Measurements from ENCODE around the gene ITPR1.
A peak's percentile ranks its signal among the peaks of the same experiment; 100 is the strongest.

The ITPR1 gene

GRCh38 chr3:4665197-4665596 lies 172.0 kb downstream of the ITPR1 start:
- ATAC-seq, result no peak
- TF ChIP-seq TSHZ2 (CRISPR knock-in tag; IDR thresholded peaks at IDR 0.05) (no peak), OSR1 (CRISPR knock-in tag; IDR thresholded peaks at IDR 0.05) (no peak), ZFP30 (CRISPR knock-in tag; IDR thresholded peaks at IDR 0.05) (no peak), ZFP3 (CRISPR knock-in tag; IDR thresholded peaks at IDR 0.05) (no peak), ZNF70 (CRISPR knock-in tag; IDR thresholded peaks at IDR 0.05) (no peak), ARNTL (CRISPR knock-in tag; IDR thresholded peaks at IDR 0.05; ENCODE audit: borderline replicate concordance, low read depth) (no peak), ZNF8 (CRISPR knock-in tag; IDR thresholded peaks at IDR 0.05) (no peak), GLIS3 (CRISPR knock-in tag; IDR thresholded peaks at IDR 0.05) (no peak), CSDC2 (CRISPR knock-in tag; IDR thresholded peaks at IDR 0.05) (no peak), TCF4 (CRISPR knock-in tag; IDR thresholded peaks at IDR 0.05; ENCODE audit: borderline replicate concordance) (no peak), CREB5 (CRISPR knock-in tag; IDR thresholded peaks at IDR 0.05; ENCODE audit: low read depth) (no peak), RARB (CRISPR knock-in tag; IDR thresholded peaks at IDR 0.05) (no peak), ZNF565 (CRISPR knock-in tag; conservative IDR thresholded peaks at IDR 0.05; ENCODE audit: low read depth) (no peak), TOX (CRISPR knock-in tag; IDR thresholded peaks at IDR 0.05; ENCODE audit: borderline replicate concordance) (no peak), ZC3H10 (CRISPR knock-in tag; IDR thresholded peaks at IDR 0.05) (no peak)

GRCh38 chr3:4666071-4666470 lies 172.9 kb downstream of the ITPR1 start:
- ATAC-seq, result no peak
- TF ChIP-seq CSDC2 (CRISPR knock-in tag; IDR thresholded peaks at IDR 0.05) (no peak), ARNTL (CRISPR knock-in tag; IDR thresholded peaks at IDR 0.05; ENCODE audit: borderline replicate concordance, low read depth) (no peak), TOX (CRISPR knock-in tag; IDR thresholded peaks at IDR 0.05; ENCODE audit: borderline replicate concordance) (no peak), ZFP3 (CRISPR knock-in tag; IDR thresholded peaks at IDR 0.05) (no peak)

- no peak for TF ChIP-seq CSRNP3 (CRISPR knock-in tag; IDR thresholded peaks at IDR 0.05)
- no peak for TF ChIP-seq ZNF8 (CRISPR knock-in tag; IDR thresholded peaks at IDR 0.05)
- no peak for TF ChIP-seq ESRRG (CRISPR knock-in tag; IDR thresholded peaks at IDR 0.05)
- TF ChIP-seq BACH2 (CRISPR knock-in tag; IDR thresholded peaks at IDR 0.05; ENCODE audit: borderline replicate concordance), result no peak
- TF ChIP-seq CREB5 (CRISPR knock-in tag; IDR thresholded peaks at IDR 0.05; ENCODE audit: low read depth), result no peak
- no peak for TF ChIP-seq GLIS3 (CRISPR knock-in tag; IDR thresholded peaks at IDR 0.05)
- no peak for TF ChIP-seq OSR1 (CRISPR knock-in tag; IDR thresholded peaks at IDR 0.05)
- TF ChIP-seq ZFP30 (CRISPR knock-in tag; IDR thresholded peaks at IDR 0.05), result no peak
- TF ChIP-seq ISL1 (CRISPR knock-in tag; IDR thresholded peaks at IDR 0.05), result no peak
- no peak for TF ChIP-seq TOX (CRISPR knock-in tag; IDR thresholded peaks at IDR 0.05; ENCODE audit: borderline replicate concordance)
- TF ChIP-seq POU6F1 (CRISPR knock-in tag; IDR thresholded peaks at IDR 0.05; ENCODE audit: borderline replicate concordance, low read depth), result no peak
- no peak for TF ChIP-seq TCF4 (CRISPR knock-in tag; IDR thresholded peaks at IDR 0.05; ENCODE audit: borderline replicate concordance)
- TF ChIP-seq RARB (CRISPR knock-in tag; IDR thresholded peaks at IDR 0.05), result no peak
- TF ChIP-seq ZC3H10 (CRISPR knock-in tag; IDR thresholded peaks at IDR 0.05), result no peak
- TF ChIP-seq SNAI2 (CRISPR knock-in tag; IDR thresholded peaks at IDR 0.05), result no peak
- no peak for TF ChIP-seq TSHZ2 (CRISPR knock-in tag; IDR thresholded peaks at IDR 0.05)
- peak; percentile 61; the same call in 2 of the 3 replicates for ATAC-seq
Measured at GRCh38 chr3:4670352-4670751, 177.2 kb downstream of the ITPR1 start.

All from SK-N-SH treated with all-trans-retinoic acid at 6 μM for 48 hours (cell line).